HCT116 (cell line): ENCODE measurements around the gene BBX. TPM values are rescaled to one million over a fixed set of nuclear protein-coding genes. Genes with fewer than 3 reads are reported as not detected.

Experiments used
- ATAC-seq: fragments of 200-7000 bp; cut with Tn5 transposase; 2 replicates; pipeline ENCODE4 v1.9.1; 2020; ENCODE audit warnings: mild to moderate bottlenecking, moderate library complexity
- BruUV-seq: library from RNA; stranded (reverse); fragments of 400-500 nt; replicated peaks from 2 replicates; lab custom pipeline; 2021; lab: Mats Ljungman, UMichigan
- CTCF ChIA-PET: fragments of 300-600 bp; sonication (Branson Sonifier 250); formaldehyde crosslinking; loops from one replicate; lab custom pipeline; 2021; ENCODE audit warnings: antibody characterized with exemption; lab: Charles Lee
- POLR2A ChIA-PET: fragments of 300-600, 350-600 bp; sonication (Branson Sonifier 250); formaldehyde crosslinking; loops from one replicate; lab custom pipeline; 2021; ENCODE audit warnings: antibody characterized with exemption; lab: Charles Lee
- RAD21 ChIA-PET, 2 experiments: fragments of 300-600 bp; sonication (Branson Sonifier 250); formaldehyde crosslinking; loops; one replicate each; lab custom pipeline; 2023; ENCODE audit warnings: low total read pairs in 2 of 2; ENCODE audit not compliant: uncharacterized antibody in 2 of 2, unreplicated experiment in 2 of 2, low non-redundant PET in 1 of 2; lab: Charles Lee
- DNase-seq: peaks from one replicate; pipeline ENCODE4 v3.0.0-alpha.2; 2010; ENCODE audit warnings: low read depth, low spot score
- H2AFZ ChIP-seq: fragments of 200-600 bp; shearing (Covaris generic), sonication (generic); 2 replicates; pipeline ENCODE4 v1.6.1; 2017; ENCODE audit warnings: low read depth, mixed run types, mixed read lengths, antibody characterized with exemption, low read length; ENCODE audit not compliant: poor library complexity, severe bottlenecking
- H3K27ac ChIP-seq: 2 replicates; pipeline ENCODE4 v1.5.1; 2012; ENCODE audit warnings: low read depth, low read length
- H3K27me3 ChIP-seq: fragments of 200-600 bp; sonication (generic); 2 replicates; pipeline ENCODE4 v1.6.1; 2016; ENCODE audit warnings: mixed run types, low read length, mixed read lengths; ENCODE audit not compliant: insufficient read depth
- H3K36me3 ChIP-seq, 2 experiments: fragments of 200-500 bp in 1 of 2; fragments of 200-600 bp in 1 of 2; sonication (Bioruptor generic) in 1 of 2; sonication (generic) in 1 of 2; 2 replicates each; pipeline versions ENCODE4 v1.5.1 to v1.6.1; 2014 to 2016; ENCODE audit warnings: low read length in 2 of 2, inconsistent platforms in 1 of 2, mixed read lengths in 1 of 2, mixed run types in 1 of 2; ENCODE audit not compliant: insufficient read depth in 2 of 2, control insufficient read depth in 1 of 2
- H3K4me1 ChIP-seq, 2 experiments: fragments of 200-600 bp in 1 of 2; sonication (generic) in 1 of 2; 2 replicates each; pipeline versions ENCODE4 v1.5.1 to v1.6.1; 2012 to 2017; ENCODE audit warnings: low read length in 2 of 2, inconsistent platforms in 1 of 2, mild to moderate bottlenecking in 1 of 2, mixed read lengths in 1 of 2, mixed run types in 1 of 2, moderate library complexity in 1 of 2; ENCODE audit not compliant: insufficient read depth in 2 of 2, control insufficient read depth in 1 of 2
- H3K4me2 ChIP-seq: fragments of 200-600 bp; sonication (generic); 2 replicates; pipeline ENCODE4 v1.6.1; 2017; ENCODE audit warnings: mixed run types, low read length, mixed read lengths
- H3K4me3 ChIP-seq, 2 experiments: fragments of 200-600 bp in 1 of 2; sonication (generic) in 1 of 2; replicated peaks in 1 of 2; 2 replicates each; pipeline ENCODE4 v1.5.1; 2011 to 2016; ENCODE audit warnings: low read length in 2 of 2, control low read depth in 1 of 2, low read depth in 1 of 2, mild to moderate bottlenecking in 1 of 2, mixed read lengths in 1 of 2, mixed run types in 1 of 2
- H3K79me2 ChIP-seq: fragments of 200-600 bp; sonication (generic); 2 replicates; pipeline ENCODE4 v1.6.1; 2017; ENCODE audit warnings: mild to moderate bottlenecking, mixed run types, low read length, moderate library complexity, mixed read lengths; ENCODE audit not compliant: insufficient read depth
- H3K9ac ChIP-seq: fragments of 200-600 bp; sonication (generic); 2 replicates; pipeline ENCODE4 v1.6.1; 2016; ENCODE audit warnings: low read length, mixed read lengths
- H3K9me2 ChIP-seq: fragments of 200-600 bp; sonication (generic), shearing (Covaris generic); 2 replicates; pipeline ENCODE4 v1.6.1; 2017; ENCODE audit warnings: mixed run types, mild to moderate bottlenecking, moderate library complexity; ENCODE audit not compliant: insufficient read depth
- H3K9me3 ChIP-seq, 2 experiments: fragments of 200-500 bp in 1 of 2; fragments of 200-600 bp in 1 of 2; sonication (Bioruptor generic) in 1 of 2; sonication (generic) in 1 of 2; 2 replicates each; pipeline ENCODE4 v1.6.1; 2014 to 2017; ENCODE audit warnings: low read length in 2 of 2, mixed read lengths in 2 of 2, inconsistent platforms in 1 of 2, low read depth in 1 of 2, mild to moderate bottlenecking in 1 of 2, mixed run types in 1 of 2, moderate library complexity in 1 of 2; ENCODE audit not compliant: control insufficient read depth in 1 of 2, insufficient read depth in 1 of 2
- H4K20me1 ChIP-seq: fragments of 200-600 bp; sonication (generic), shearing (Covaris generic); 2 replicates; pipeline ENCODE4 v1.6.1; 2017; ENCODE audit warnings: mixed run types, mild to moderate bottlenecking, moderate library complexity; ENCODE audit not compliant: insufficient read depth
- ATF3 ChIP-seq: IDR thresholded peaks from 2 replicates; pipeline ENCODE4 v1.6.1; 2012
- CBX3 ChIP-seq: IDR thresholded peaks from 2 replicates; pipeline ENCODE4 v1.6.1; 2012; ENCODE audit warnings: low read depth
- CEBPB ChIP-seq: IDR thresholded peaks from 2 replicates; pipeline ENCODE4 v1.6.1; 2012; ENCODE audit warnings: low read depth
- CTCF ChIP-seq, 3 experiments: fragments of 200-600 bp in 1 of 3; sonication (generic) in 1 of 3; IDR thresholded peaks in 2 of 3; conservative IDR thresholded peaks in 1 of 3; 2 replicates each; pipeline ENCODE4 v1.5.1; 2012 to 2017; ENCODE audit warnings: low read depth in 2 of 3, low read length in 2 of 3, antibody characterized with exemption in 1 of 3, borderline replicate concordance in 1 of 3, control low read depth in 1 of 3, mild to moderate bottlenecking in 1 of 3, mixed read lengths in 1 of 3, mixed run types in 1 of 3, moderate library complexity in 1 of 3; ENCODE audit not compliant: insufficient read depth in 1 of 3
- EGR1 ChIP-seq: IDR thresholded peaks from 2 replicates; pipeline ENCODE4 v1.6.1; 2012; ENCODE audit warnings: low read depth
- ELF1 ChIP-seq: IDR thresholded peaks from 2 replicates; pipeline ENCODE4 v1.6.1; 2012; ENCODE audit warnings: low read depth, borderline replicate concordance
- EZH2phosphoT487 ChIP-seq: fragments of 200-600 bp; IDR thresholded peaks from 2 replicates; pipeline ENCODE4 v1.6.1; 2018; ENCODE audit warnings: antibody characterized with exemption, borderline replicate concordance
- JUND ChIP-seq: IDR thresholded peaks from 2 replicates; pipeline ENCODE4 v1.6.1; 2012
- MAX ChIP-seq: IDR thresholded peaks from 2 replicates; pipeline ENCODE4 v1.6.1; 2012
- POLR2AphosphoS5 ChIP-seq: IDR thresholded peaks from 2 replicates; pipeline ENCODE4 v1.6.1; 2011; ENCODE audit warnings: mild to moderate bottlenecking, low read depth, low read length, moderate library complexity
- RAD21 ChIP-seq: IDR thresholded peaks from 2 replicates; pipeline ENCODE4 v1.6.1; 2012; ENCODE audit warnings: low read depth, mild to moderate bottlenecking
- REST ChIP-seq: IDR thresholded peaks from 2 replicates; pipeline ENCODE4 v1.6.1; 2012; ENCODE audit warnings: low read depth
- SIN3A ChIP-seq: IDR thresholded peaks from 2 replicates; pipeline ENCODE4 v1.6.1; 2012; ENCODE audit warnings: low read depth
- SRF ChIP-seq: IDR thresholded peaks from 2 replicates; pipeline ENCODE4 v1.6.1; 2012; ENCODE audit warnings: low read depth
- YY1 ChIP-seq: IDR thresholded peaks from 2 replicates; pipeline ENCODE4 v1.6.1; 2011; ENCODE audit warnings: low read length, low read depth, moderate library complexity, mild to moderate bottlenecking; ENCODE audit not compliant: insufficient replicate concordance; ENCODE audit errors: extremely low read depth
- ZFX ChIP-seq: fragments of 450-650 bp; IDR thresholded peaks from 2 replicates; pipeline ENCODE4 v1.6.1; 2017
- ZNF274 ChIP-seq: fragments of 200-500 bp; sonication (Bioruptor generic); IDR thresholded peaks from 2 replicates; pipeline ENCODE4 v1.6.1; 2014; ENCODE audit warnings: mild to moderate bottlenecking, low read depth, low read length, inconsistent platforms
- intact Hi-C: fragments of 100-400 bp; cut with micrococcal nuclease; formaldehyde crosslinking; loops from 2 replicates; pipeline ENCODE4 v1.10.0; 2022
- total RNA-seq: library from RNA; stranded (reverse); gene quantifications from one replicate; pipeline ENCODE4 v1.2.1, GENCODE V29; 2021; ENCODE audit not compliant: unreplicated experiment

The BBX gene
- total RNA-seq, 1 experiment from 2014 or later, result 55.6 TPM

GRCh38 chr3:107716734-107717133 is 194.0 kb downstream of the BBX start:
- CTCF ChIA-PET, result interaction anchor here (1.3 kb wide), 1 partner anchor 27 kb away, joined by 8 read pairs; no protein-coding TSS in a partner anchor

GRCh38 chr3:107718547-107718946 is 195.8 kb downstream of the BBX start:
- Histone ChIP-seq H3K79me2 (no peaks in the 10 kb centered on the region), H3K4me2 (no peak overlapping the region), H3K9ac (no peak overlapping the region), H3K9me2 (no peaks in the 10 kb centered on the region), H3K4me3 (no peak overlapping the region), H3K27me3 (no peaks in the 10 kb centered on the region), H2AFZ (no peak overlapping the region), H3K36me3 (peaks cover 0 to 4% of the 10 kb centered on the region in 2 experiments; a peak in 1 of 4 replicates), H3K4me1 (no peaks in the 10 kb centered on the region), H3K9me3 (no peaks in the 10 kb centered on the region), H3K27ac (no peak overlapping the region), H4K20me1 (no peaks in the 10 kb centered on the region; the same call in 1 of the 2 replicates)
- BruUV-seq, result no TSS peak
- ChIA-PET CTCF (no interaction called here), POLR2A (no interaction called here), RAD21 (no interaction called here)
- intact Hi-C loops, result no loop called here
- DNase-seq (no peak), ATAC-seq (no peak)
- TF ChIP-seq ELF1 (no peak), MAX (no peak), EZH2phosphoT487 (no peak), CEBPB (no peak), POLR2AphosphoS5 (no peak), YY1 (no peak), ATF3 (no peak), CTCF (IDR thresholded peaks at IDR 0.05 in 2 of 3, conservative IDR thresholded peaks at IDR 0.05 in 1 of 3; ENCODE audit: borderline replicate concordance in 1 of 3, insufficient read depth in 1 of 3, low read depth in 2 of 3, low read length in 2 of 3) (no peak), JUND (no peak), REST (no peak), ZFX (no peak), SRF (no peak), ZNF274 (no peak), CBX3 (no peak), RAD21 (no peak), EGR1 (no peak)

More at GRCh38 chr3:107716734-107717133, 194.0 kb downstream of the BBX start:
- H3K9me3 ChIP-seq, result no peaks in the 10 kb centered on the region
- no peaks in the 10 kb centered on the region for H3K79me2 ChIP-seq
- DNase-seq (no peak), ATAC-seq (no peak)
- H2AFZ ChIP-seq, result no peak overlapping the region
- BruUV-seq, result no TSS peak
- no peak overlapping the region for H3K9ac ChIP-seq
- TF ChIP-seq SIN3A (no peak), JUND (no peak)
- RAD21 ChIA-PET, result no interaction called here
- no peaks in the 10 kb centered on the region for H3K9me2 ChIP-seq
- H3K4me2 ChIP-seq, result no peak overlapping the region
- H3K4me3 ChIP-seq, result no peak overlapping the region
- no peaks in the 10 kb centered on the region for H3K27me3 ChIP-seq
- H3K27ac ChIP-seq, result no peak overlapping the region
- no peaks in the 10 kb centered on the region; the same call in 1 of the 2 replicates for H4K20me1 ChIP-seq
- POLR2A ChIA-PET, result no interaction called here
- H3K4me1 ChIP-seq, result no peaks in the 10 kb centered on the region
- intact Hi-C loops, result no loop called here
- peaks cover 0 to 4% of the 10 kb centered on the region in 2 experiments; a peak in 1 of 4 replicates for H3K36me3 ChIP-seq
